Measurements from ENCODE around the gene LBX2. TPM values are rescaled to one million over a fixed set of nuclear protein-coding genes. Genes with fewer than 3 reads are reported as not detected.

LBX2 gene
- total and polyA plus RNA-seq, 10 of the 15 experiments (the other 5 are each of a cell fraction or from before 2014, with no cell fraction given): 0.08 to 4.0 (median 0.27) TPM

GRCh38 chr2:74524955-74525716, 25.7 kb upstream of the LBX2 start (continued):
- TF ChIP-seq HCFC1 (IDR thresholded peaks at IDR 0.05; ENCODE audit: low read length) (no peak), KAT2A (conservative IDR thresholded peaks at IDR 0.05; ENCODE audit: control insufficient read depth, low read depth, low read length) (no peak), E2F4 (IDR thresholded peaks at IDR 0.05; ENCODE audit: low read depth, low read length) (no peak), POLR2AphosphoS5 (IDR thresholded peaks at IDR 0.05; ENCODE audit: low read length) (no peak)

- FAIRE-seq: no peak
- CTCF ChIA-PET: no interaction called here
These were observed 24.6 kb upstream of the LBX2 start for GRCh38 chr2:74524005-74524404.

More at GRCh38 chr2:74524005-74524404, 24.6 kb upstream of the LBX2 start:
- ChIA-PET RAD21 (ENCODE audit: unreplicated experiment) (no interaction called here), SMC1A (ENCODE audit: uncharacterized antibody, unreplicated experiment) (no interaction called here), POLR2A (no interaction called here)
- Histone ChIP-seq H3K4me3 (no peak overlapping the region), H3K27ac (ENCODE audit: control insufficient read depth, insufficient read depth) (no peak overlapping the region), H3K4me2 (ENCODE audit: control insufficient read depth, insufficient read depth) (no peak overlapping the region), H2AFZ (ENCODE audit: control insufficient read depth, low read depth, low read length) (no peak overlapping the region), H3K9me3 (replicated peaks; ENCODE audit: control insufficient read depth, insufficient read depth, low read length) (no peaks in the 10 kb centered on the region), H3K36me3 (ENCODE audit: control insufficient read depth in 2 of 2, insufficient read depth in 2 of 2, low read length in 1 of 2) (peaks cover 12 to 17% of the 10 kb centered on the region in 2 experiments), H3K27me3 (replicated peaks in 1 of 2; ENCODE audit: control insufficient read depth in 2 of 2, insufficient read depth in 2 of 2, low read length in 1 of 2) (no peaks in the 10 kb centered on the region), H4K20me1 (ENCODE audit: control insufficient read depth, insufficient read depth) (no peaks in the 10 kb centered on the region), H3K79me2 (ENCODE audit: control insufficient read depth, insufficient read depth, low read length) (peaks cover 18% of the 10 kb centered on the region), H3K4me1 (ENCODE audit: control insufficient read depth, insufficient read depth, low read length) (peaks cover 21% of the 10 kb centered on the region), H3K9ac (ENCODE audit: control insufficient read depth, insufficient read depth, low read length) (no peak overlapping the region)
- ATAC-seq (no peak), DNase-seq (ENCODE audit: low read depth, low spot score) (no peak)
- BruUV-seq (replicated peaks): no TSS peak
- TF ChIP-seq KAT2A (conservative IDR thresholded peaks at IDR 0.05; ENCODE audit: control insufficient read depth, low read depth, low read length): no peak
- no peak for TF ChIP-seq CHD2 (IDR thresholded peaks at IDR 0.05; ENCODE audit: borderline replicate concordance, low read depth, low read length)
- intact Hi-C loops (cut with micrococcal nuclease; ENCODE audit: unreplicated experiment) (no loop called here), in situ Hi-C loops (cut with MboI) (no loop called here)
- WGBS (ENCODE audit: insufficient coverage, insufficient replicate concordance, low lambda C conversion rate, missing lambda C conversion rate): 84% methylated on average over 9 of the region's 9 CpGs
